GM18511 (cell line): ENCODE data around the gene SAPCD1.

Experiments
- ATAC-seq: cut with Tn5 transposase; IDR thresholded peaks from one replicate; pipeline ENCODE4 v1.9.1; 2021; ENCODE audit warnings: mild to moderate bottlenecking, moderate library complexity; ENCODE audit not compliant: unreplicated experiment

SAPCD1 gene

DNA sequence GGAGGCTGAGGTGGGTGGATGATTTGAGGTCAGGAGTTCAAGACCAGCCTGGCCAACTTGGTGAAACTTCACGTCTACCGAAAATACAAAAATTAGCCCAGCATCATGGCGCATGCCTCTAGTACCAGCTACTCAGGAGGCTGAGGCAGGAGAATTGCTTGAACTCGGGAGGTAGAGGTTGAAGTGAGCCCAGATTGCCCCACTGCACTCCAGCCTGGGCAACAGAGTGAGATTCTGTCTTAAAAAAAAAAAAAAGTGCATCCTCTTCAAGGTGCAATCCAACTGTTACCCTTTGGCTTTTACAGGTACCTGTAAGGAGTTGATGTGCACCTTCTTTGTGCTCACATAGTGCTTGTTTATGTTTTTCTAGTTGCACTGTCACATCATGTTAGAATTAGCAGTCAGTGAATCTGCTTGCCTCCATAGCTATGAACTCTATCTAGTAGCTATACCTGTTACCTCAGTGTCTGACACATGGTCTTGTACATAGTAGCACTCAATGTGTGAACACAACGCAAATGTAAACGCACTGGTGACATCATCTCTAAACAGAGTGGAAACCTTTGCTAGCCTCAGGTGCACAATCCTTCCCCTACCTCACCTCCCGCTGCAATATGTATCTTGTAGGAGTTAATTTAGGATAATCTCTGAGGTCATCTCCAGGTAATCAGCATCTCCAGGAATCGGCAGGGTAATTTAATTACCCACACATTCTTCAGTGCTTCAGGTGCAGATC lies 13.0 kb upstream of the SAPCD1 start:
- no peak for ATAC-seq

DNA sequence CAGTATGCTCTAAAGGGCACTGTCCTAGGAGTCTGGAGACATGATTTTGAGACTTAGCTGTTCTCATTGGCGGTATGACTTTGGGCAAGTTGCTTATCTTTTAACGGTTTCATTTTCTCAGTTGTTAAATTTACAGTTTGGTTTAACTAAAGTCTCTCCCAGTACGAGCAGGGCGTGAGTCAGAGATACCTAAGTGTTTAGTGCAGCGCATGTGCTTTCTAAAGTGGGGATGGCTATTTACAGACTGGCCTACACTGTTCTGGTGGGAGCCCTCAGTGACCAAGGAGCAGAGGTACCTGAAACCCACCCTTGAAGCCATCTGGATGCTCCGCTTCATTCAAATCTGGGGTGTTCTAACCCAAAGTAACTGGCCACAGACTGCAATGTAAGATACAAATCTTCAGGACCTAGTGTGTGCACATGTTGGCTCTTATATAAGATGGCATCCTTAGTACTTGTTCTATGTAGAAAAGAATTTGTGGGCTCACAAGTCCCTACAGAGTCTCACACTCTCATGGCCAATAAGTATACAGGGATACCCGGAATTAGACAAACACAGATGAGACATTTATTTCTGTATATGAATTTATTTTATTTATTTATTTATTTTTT lies 11.9 kb upstream of the SAPCD1 start:
- no peak for ATAC-seq

DNA sequence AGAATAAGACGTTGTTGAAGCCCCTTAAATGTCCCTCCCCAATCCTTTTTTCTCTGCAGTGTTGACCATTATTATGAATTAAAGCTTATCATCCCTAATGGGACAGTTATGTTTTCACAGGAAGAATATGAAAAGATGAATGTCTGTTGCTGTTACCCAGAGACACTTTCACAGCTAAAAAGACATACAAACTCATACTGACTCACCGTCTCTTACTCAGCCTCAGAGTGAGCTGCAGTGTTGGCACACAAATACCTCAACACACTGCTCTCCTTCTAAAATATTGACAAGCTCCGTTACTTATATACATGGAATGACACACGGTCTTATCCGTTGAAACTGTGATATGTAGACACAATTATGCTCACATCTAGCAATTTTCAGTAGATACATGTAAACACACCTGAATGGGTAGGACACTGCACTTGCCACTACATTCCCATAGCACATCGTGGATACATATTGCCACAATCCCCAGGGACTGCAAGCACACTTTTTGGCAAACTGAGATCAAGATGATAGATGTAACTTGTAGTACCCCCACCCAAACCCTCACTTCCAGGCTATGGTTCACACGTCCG lies 9.6 kb upstream of the SAPCD1 start:
- no peak for ATAC-seq

DNA sequence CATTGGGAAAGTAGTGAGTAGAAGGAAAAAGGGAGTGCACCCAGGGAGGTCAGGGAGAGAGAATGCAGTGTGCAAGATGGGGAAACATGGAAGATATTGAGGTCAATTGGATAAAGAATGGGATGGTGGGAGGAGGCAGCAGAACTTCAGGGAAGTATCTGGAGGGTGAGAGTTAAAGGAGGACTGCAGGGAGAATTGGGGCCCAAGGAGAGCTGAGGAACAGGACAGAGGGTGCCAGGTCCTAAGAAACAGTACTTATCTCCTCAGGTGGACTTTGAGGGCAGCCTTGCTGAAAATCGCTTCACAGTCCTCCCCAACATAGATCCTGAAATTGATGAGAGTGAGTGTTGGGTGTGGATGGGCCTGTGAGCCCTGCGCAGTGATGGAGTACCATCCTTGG lies 4.2 kb upstream of the SAPCD1 start:
- ATAC-seq = no peak

DNA sequence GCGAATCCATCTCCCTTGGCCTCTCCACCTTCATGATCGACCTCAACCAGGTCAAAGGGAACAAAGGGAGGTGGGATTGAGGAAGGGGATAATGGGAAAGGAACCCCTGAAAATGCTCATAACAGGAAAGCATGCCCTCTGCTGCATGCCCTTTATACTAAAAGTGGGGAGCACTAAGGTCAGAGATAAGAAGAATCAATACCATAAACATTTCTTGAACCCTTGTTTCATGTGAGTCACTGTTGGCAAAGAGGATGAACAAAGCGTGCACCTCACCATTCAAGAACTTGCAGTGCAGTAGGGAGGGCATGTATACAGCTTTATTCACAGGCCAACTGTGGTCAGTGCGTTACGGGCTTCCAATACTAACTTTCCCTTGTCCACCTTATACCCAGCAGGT lies 1.7 kb upstream of the SAPCD1 start:
- ATAC-seq = no peak

DNA sequence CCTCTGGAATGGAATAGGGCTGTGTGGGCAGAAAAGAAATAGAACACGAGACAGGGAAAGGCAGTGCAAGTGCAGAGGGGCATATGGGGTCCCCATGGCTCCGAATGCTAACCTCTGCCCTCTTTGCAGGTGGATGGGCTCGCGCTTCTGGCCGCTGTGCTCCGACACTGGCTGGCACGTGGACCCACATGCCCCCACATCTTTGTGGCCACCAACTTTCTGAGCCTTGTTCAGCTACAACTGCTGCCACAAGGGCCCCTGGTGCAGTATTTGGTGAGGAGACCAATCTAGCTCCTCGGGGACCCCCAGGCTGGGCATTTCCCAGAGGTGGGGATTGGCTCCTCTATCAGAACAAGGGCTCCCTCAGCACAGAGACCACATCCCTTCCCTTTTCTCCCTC lies 1.1 kb upstream of the SAPCD1 start:
- ATAC-seq = no peak

DNA sequence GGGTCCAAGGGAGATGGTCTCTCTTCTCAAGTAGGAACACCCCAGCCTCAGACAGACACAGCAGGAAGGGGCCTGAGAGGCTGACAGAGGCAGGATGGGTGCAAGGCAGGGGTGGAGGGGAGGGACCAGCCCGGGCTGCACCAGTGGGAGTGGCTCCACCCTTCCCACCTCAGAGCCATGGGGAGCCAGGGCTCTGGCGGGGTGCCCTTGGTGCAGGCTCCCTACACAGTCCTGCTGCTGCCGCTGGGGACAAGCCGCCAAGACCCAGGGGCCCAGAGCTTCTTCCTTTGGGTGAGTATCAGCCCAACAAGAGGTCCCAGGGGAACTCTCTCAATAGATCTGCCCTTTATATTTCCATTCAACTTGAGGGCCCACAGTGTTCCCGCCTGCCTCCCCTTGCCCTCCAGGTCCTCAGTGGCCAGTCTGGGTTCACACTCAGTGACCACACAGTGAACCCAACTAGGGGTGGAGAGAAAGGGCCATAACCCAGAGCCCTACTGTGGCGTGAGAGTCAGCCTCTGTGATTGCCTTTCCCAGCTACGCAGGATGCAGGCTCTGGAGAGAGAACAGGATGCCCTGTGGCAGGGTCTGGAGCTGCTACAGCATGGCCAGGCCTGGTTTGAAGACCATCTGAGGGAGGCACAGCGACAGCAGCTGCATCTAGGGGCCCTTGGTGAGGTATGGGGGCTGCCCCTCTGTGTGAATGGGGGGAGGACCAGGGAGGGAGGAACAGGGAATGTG lies 592 bp downstream of the SAPCD1 start:
- ATAC-seq = no peak

DNA sequence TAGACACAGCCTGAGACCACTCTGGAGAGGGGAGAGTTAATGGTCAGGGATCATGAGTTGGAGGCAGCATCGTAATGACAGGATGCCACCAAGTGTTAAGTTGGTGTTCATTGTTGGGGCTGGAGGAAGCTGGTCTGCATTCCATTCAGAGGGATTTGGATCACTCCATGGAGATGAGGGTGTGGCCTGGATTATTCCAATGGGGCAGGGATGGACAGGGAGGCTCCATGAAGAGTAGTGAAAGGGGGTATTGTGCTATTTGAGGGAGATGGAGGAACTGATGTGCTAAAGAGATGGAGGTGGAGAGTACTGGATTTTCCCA lies 1.1 kb downstream of the SAPCD1 start:
- no peak for ATAC-seq

DNA sequence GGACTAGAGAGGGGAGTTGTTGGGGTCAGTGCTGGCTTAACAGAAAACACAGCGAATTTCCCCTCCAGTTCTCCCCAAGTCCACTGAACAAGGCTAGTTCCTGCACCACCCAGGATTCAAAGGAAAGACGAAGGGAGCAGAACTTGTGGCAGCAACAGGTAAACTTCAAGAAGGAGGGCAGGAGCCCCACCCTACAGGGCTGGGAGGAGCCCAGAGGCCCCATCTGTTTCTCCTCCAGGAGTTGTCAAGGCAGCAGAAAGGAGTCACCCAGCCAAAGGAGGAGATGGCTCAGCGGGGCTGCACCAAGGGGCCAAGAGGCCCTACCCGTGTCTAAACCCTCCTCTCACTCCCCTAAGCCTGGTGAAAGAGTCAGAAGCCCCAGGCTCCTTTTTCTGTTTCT lies 1.7 kb downstream of the SAPCD1 start:
- ATAC-seq = no peak

DNA sequence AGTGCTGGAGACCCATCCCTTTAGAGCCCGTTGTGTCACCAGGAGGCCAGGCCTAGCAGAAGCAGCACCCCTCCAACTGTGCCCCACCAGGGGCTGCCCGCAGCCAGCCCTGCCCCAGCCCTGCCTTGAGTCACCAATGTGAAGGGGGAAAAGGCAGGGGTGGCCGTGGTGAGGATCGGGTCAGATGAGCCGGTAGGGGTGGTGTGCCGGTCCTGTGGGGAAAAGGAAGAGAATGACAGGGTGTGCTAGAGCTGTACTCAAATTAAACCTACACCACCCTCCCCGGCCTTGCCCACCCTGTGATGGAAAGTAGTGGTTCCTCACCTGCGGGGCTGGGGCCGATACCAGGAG lies 3.1 kb downstream of the SAPCD1 start:
- ATAC-seq = no peak

DNA sequence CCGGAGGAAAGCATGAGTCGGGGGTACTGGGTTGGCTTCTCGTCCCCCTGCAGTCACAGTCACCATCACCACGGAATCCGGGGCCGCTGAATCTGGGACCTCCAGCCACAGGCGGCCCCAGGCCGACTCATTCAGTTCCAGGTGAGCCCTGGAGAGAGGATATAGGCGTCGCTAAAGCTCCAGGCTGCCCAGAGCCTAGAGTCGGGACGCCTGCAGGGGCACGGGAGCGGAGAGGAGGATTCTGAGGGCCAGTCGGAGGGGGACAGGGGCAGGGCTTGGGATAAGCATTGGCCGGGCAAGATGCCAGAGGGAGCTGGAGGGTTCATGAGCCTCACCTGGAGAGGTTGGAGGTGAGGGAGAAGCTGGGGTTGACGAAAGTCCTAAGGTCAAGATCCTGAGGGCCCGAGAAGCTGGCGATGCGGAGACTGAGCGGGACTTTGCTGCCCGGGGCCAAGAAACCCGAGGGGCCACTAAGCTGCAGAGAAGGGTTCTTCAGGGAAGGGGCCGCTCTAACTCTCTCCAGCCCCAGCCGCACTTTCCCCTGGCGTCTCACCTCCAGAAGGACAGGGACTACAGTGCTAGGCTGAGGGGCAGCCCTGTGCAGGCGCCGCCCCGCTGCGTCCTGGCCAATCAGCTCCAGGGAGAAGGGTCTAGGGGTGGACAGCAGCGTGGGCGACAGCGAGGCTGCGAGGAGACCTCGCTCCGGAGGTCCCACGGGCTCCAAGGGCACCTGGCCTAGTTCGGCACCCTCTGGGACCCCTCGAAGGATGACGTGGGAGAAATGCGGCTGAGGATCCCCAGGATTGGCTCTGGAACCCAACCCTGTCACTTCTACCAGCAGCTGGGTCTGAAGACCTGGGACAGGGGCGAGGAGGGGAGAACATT lies 3.7 kb downstream of the SAPCD1 start:
- no peak for ATAC-seq

DNA sequence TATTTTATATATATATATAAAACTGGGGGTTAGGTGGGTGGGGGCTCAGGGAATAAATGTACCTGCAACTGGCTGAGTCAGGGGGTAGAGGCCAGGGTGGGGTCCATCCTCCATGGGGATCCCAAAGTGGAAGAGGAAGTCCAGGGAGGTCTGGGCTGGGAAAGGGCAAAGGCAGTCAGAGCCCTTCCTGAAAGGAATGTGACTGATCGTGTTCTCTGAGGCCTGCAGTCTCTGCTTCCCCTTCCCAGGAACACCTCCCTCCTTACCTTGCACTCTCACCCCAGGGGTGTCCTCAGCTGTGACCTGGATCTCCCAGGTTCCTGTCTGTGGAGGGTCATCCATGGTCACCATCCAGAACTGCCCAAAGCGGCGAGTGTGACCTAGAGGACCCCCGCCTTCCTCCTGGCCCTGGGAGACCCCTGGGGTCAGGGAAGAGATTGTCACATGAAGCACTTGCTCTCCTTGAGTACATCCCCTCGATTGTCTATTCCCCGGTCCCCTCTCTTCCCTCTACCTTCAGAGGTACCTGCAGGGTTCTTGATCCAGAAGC lies 4.7 kb downstream of the SAPCD1 start:
- no peak for ATAC-seq

DNA sequence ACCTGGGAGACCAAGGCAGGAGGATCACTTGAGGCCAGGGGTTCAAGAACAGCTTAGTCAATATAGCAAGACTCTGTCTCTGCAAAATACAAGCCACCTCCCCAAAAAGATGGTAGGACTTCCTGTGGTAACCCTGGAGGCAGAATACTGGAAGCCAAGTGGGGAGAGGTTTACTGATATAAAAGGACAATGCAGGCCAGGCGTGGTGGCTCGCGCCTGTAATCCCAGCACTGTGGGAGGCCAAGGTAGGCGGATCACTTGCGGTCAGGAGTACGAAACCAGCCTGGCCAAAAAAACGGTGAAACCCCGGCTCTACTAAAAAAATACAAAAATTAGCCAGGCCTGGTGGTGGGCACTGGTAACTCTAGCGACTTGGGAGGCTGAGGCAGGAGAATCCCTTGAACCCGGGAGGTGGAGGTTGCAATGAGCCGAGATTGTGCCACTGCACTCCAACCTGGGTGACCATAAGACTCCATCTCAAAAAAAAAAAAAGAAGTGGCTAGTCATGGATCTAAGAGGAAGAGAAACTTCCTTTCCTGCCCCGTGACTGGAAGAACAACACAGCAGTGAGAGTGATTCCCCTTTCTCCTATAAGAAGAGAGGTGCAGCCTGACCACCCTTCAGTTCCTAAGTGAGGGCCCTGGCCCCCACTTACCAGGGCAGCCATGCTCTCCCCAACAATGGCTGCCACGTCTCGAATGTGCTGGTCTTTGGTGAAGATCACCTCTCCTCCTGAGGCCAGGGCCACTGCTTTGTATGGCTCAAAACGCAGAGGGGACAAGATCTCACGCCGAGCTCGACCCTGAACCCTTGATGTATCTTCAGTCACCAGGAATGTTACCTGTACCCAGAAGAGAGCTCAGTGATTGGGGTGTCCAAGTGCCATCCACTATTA lies 6.2 kb downstream of the SAPCD1 start:
- ATAC-seq = no peak

DNA sequence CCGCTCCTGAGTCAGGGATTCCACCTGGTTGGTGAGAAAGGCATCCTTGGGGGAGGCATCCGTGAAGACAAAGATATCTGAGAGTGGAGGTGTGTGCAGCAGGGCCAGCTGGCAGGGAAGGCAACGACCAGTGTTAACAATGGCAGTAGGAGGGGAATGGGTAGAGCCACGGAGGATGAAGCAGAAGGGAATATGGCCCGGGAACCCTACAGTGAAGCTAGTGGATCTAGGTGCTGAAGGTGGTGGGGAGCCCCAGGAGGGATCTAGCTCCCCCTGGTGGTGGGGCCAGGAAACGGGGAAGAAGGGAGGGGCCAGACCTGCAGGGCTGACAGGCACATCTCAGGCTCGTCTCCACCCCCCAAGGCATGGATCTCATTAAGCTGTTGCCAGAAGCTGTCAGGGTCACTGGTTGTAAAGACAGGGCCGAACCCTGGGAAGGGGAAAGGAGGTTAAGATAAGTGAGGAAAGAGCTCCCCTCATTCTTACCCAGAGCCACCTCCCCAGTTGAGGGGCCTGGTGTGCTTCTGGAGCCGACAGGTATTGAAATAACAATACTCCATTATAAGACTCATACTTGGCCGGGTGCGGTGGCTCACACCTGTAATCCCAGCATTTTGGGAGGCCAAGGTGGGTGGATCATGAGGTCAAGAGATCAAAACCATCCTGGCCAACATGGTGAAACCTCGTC lies 7.4 kb downstream of the SAPCD1 start:
- no peak for ATAC-seq

DNA sequence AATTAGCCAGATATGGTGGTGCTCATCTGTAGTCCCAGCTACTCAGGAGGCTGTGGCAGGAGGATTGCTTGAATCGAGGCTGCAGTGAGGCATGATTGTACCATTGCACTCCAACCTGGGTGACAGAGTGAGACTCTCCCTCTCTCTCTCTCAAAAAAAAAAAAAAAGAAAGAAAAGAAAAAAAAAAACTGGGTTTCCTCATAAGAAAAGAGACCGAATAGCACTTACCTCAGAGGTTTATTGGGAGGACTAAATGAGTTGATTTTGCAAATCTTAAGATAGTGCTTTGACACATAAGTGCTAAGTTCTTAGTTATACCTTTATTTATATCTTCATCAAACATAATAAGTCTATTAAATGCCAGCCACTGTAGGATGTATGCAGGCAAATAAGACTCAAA lies 8.4 kb downstream of the SAPCD1 start:
- no peak for ATAC-seq

DNA sequence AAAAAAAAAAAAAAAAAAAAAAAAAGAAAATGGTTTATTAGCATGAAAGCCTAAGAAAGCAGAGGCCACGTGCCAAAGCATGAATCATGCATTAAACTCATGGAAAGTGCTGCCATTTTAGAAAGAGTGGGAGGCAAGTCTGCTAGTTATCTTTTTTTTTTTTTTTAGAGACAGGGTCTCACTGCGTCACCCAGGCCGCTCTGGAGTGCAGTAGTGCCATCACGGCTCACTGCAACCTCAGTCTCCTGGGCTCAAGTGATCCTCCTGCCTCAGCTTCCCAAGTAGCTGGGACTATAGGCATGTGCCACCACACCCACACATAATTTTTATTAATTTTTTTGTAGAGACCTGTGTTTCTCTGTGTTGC lies 9.5 kb downstream of the SAPCD1 start:
- ATAC-seq = no peak

DNA sequence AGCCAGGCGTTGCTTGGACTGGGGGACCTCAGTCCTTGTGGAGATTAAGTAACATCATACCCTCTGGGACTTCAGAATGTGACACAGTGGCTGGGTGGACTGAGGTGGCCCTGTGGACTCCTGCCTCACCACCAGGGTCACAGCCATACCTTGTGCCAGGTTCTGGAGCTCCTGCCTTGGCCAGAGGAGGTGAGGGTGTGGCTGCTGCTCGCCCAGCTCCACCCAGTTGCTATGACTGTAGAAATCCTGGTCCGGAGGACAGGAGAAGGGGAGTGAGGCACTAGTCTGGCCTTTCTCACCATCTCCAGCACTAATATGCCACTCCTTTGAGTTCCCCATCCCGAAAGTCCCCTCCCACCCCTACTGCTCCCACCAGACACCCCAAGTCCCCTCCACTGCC lies 12.7 kb downstream of the SAPCD1 start:
- no peak for ATAC-seq

DNA sequence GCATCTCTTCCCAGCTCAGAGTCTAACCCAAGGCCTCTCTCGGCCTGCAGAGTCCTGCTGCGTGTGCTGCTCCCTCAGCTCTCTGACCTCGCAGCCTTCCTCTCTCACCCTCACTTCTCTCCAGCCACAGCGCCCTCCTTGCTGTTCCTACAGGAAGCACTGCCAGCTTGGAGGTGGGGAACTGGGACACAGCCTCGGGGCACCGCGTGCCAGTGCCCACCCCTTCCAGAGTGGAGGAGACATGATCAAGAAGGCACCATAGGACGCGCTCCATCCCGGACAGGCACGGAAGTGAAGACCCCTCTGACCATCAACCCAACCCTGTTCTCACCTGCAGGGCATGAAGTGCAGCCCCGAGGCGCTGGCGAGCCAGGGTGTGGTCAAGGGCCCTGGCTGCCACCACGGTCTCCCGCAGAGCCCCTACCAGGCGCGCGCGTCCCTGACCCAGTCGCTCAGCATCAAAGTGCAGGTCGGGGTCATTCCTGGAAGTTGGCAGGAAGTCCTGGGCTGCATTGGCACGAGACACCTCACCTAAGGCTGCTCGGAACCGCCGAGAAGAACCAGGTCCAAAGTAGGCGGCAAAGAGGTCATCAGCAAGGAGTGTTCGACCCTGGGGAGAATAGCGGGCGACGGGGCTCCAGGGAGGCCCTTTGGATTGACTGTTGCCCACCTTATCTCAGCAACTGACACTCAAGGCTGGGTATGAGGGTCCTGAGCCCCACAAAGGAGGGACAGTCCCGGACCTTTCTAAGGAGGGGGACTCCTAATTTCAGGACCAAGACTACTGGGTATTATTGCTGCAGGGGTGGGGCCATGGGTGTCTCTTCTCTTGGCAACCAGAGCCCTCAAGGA lies 13.4 kb downstream of the SAPCD1 start:
- no peak for ATAC-seq
